Inflammatory macrophage treated with lipopolysaccharide for 1 hour (primary cell): ENCODE data around the gene SNX32.

Experiments
- DNase-seq, 2 donors: peaks; one replicate each; pipeline ENCODE4 v3.0.0-alpha.2; 2020 to 2022

The SNX32 gene

GRCh38 chr11:65797711-65798110 lies 36.1 kb upstream of the SNX32 start:
- no peak for DNase-seq

GRCh38 chr11:65798882-65799281 lies 34.9 kb upstream of the SNX32 start:
- DNase-seq, result no peak

- DNase-seq, result no peak
Observed at GRCh38 chr11:65801153-65801987, 32.4 kb upstream of the SNX32 start.

GRCh38 chr11:65802841-65803240 lies 30.9 kb upstream of the SNX32 start:
- DNase-seq, result no peak

- no peak for DNase-seq
Observed at GRCh38 chr11:65803797-65804492, 29.8 kb upstream of the SNX32 start.

GRCh38 chr11:65806979-65807378 lies 26.8 kb upstream of the SNX32 start:
- no peak for DNase-seq

- DNase-seq, result no peak
Observed at GRCh38 chr11:65808744-65809341, 24.9 kb upstream of the SNX32 start.

- no peak for DNase-seq
Observed at GRCh38 chr11:65809496-65809895, 24.3 kb upstream of the SNX32 start.

GRCh38 chr11:65810046-65810868 lies 23.5 kb upstream of the SNX32 start:
- no peak for DNase-seq

GRCh38 chr11:65811764-65812475 lies 21.8 kb upstream of the SNX32 start:
- DNase-seq, result peak; percentile 75 to 97

GRCh38 chr11:65814131-65814985 lies 19.4 kb upstream of the SNX32 start:
- peak; percentile 92 to 99 for DNase-seq

GRCh38 chr11:65814986-65815565 lies 18.7 kb upstream of the SNX32 start:
- no peak for DNase-seq

GRCh38 chr11:65816696-65817095 lies 17.1 kb upstream of the SNX32 start:
- DNase-seq, result peak; percentile 54 to 72

- no peak for DNase-seq
Observed at GRCh38 chr11:65817312-65817834, 16.4 kb upstream of the SNX32 start.

GRCh38 chr11:65817835-65818680 lies 15.7 kb upstream of the SNX32 start:
- DNase-seq, result peak; percentile 89 to 98

GRCh38 chr11:65821107-65821506 lies 12.7 kb upstream of the SNX32 start:
- DNase-seq, result peak; percentile 17 to 51

- no peak for DNase-seq
Observed at GRCh38 chr11:65822776-65823528, 10.8 kb upstream of the SNX32 start.

GRCh38 chr11:65826984-65827735 lies 6.6 kb upstream of the SNX32 start:
- DNase-seq, result no peak
